ENCODE data around the gene CTDNEP1.

DNA sequence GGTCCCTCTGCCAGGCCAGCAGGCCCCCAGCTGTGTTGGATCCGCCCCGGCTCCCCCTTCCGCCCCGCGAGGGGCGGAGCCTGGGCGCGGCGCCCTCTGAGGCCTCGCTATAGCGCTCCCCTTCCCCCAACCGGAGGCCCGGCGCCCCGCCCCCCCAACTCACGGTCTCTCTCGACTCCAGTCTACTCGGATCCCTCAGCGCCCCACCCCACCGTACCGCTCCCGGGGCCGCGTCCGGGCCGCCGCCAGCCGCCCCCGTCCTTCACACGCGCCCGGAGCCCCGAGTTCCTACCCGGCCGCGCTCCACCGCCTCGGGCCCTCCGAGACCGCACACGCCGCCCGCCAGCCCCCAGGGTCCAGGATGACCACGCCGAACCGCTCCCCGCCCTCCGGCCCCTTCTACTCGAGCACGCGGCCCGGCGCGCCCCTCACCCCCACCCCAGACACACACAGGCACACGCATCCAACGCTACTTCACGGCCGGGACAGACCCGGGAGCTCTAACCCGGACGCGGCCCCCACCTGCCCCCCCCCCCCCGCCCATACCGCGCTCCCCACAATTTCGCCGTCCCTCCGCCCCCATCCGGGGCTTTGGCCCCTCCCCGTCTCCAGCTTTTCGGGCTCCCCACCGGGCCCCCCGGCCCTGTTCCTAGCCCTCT, 13.6 kb downstream of the CTDNEP1 start:
- TF ChIP-seq, protein P1, sequence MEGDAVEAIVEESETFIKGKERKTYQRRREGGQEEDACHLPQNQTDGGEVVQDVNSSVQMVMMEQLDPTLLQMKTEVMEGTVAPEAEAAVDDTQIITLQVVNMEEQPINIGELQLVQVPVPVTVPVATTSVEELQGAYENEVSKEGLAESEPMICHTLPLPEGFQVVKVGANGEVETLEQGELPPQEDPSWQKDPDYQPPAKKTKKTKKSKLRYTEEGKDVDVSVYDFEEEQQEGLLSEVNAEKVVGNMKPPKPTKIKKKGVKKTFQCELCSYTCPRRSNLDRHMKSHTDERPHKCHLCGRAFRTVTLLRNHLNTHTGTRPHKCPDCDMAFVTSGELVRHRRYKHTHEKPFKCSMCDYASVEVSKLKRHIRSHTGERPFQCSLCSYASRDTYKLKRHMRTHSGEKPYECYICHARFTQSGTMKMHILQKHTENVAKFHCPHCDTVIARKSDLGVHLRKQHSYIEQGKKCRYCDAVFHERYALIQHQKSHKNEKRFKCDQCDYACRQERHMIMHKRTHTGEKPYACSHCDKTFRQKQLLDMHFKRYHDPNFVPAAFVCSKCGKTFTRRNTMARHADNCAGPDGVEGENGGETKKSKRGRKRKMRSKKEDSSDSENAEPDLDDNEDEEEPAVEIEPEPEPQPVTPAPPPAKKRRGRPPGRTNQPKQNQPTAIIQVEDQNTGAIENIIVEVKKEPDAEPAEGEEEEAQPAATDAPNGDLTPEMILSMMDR (IDR thresholded peaks at IDR 0.05), result no peak
- no peak for TF ChIP-seq POLR2A (IDR thresholded peaks at IDR 0.05)
